Measurements from ENCODE around the gene PPIE.

Gene PPIE

DNA sequence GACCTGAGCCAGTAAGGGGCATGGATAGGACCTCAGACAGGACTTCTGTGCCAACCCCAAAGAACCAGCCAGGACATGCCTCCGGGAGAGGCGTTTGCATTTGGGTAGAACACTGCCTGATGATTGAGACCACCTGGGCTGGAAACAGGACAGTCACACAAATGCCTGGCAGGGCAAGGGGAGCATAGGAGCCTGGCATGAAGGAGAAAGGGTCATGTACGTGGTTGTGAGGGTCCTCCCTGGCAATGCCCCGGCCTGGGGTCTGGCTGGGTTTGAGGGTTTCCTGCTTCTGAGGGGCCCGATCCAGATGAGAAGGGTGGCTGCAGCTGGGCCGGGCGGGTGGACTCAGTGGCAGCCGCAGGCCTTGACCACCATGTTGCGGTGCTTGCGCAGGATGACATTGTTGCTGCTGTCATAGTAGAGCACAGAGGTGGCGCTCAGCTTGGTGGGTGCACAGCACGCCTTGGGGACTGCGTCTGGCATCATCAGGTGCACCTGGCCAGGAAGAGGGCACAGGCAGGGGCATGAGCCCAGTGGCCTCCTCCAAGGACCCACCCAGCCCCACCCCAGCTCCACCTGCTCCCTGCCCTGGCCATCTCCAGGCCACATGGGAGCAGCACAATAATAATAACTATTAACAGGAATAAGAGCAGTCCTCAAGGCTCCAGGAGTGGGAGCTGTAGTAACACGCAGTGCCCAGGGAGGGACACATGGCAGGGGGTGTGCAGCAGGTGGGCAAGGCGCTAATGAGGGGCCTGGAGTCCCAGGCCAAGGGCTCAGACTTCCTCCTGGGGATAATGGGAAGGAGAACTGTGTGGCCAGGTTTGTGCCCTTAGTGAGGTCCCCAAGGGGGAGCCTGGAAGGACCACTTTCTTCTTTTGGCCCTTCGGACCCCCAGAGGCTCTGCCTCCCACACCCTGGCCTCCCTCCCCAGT lies 21.7 kb downstream of the PPIE start (continued):
- TF ChIP-seq, protein P1, sequence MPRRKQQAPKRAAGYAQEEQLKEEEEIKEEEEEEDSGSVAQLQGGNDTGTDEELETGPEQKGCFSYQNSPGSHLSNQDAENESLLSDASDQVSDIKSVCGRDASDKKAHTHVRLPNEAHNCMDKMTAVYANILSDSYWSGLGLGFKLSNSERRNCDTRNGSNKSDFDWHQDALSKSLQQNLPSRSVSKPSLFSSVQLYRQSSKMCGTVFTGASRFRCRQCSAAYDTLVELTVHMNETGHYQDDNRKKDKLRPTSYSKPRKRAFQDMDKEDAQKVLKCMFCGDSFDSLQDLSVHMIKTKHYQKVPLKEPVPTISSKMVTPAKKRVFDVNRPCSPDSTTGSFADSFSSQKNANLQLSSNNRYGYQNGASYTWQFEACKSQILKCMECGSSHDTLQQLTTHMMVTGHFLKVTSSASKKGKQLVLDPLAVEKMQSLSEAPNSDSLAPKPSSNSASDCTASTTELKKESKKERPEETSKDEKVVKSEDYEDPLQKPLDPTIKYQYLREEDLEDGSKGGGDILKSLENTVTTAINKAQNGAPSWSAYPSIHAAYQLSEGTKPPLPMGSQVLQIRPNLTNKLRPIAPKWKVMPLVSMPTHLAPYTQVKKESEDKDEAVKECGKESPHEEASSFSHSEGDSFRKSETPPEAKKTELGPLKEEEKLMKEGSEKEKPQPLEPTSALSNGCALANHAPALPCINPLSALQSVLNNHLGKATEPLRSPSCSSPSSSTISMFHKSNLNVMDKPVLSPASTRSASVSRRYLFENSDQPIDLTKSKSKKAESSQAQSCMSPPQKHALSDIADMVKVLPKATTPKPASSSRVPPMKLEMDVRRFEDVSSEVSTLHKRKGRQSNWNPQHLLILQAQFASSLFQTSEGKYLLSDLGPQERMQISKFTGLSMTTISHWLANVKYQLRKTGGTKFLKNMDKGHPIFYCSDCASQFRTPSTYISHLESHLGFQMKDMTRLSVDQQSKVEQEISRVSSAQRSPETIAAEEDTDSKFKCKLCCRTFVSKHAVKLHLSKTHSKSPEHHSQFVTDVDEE (CRISPR knock-in tag; IDR thresholded peaks at IDR 0.05), result no peak

DNA sequence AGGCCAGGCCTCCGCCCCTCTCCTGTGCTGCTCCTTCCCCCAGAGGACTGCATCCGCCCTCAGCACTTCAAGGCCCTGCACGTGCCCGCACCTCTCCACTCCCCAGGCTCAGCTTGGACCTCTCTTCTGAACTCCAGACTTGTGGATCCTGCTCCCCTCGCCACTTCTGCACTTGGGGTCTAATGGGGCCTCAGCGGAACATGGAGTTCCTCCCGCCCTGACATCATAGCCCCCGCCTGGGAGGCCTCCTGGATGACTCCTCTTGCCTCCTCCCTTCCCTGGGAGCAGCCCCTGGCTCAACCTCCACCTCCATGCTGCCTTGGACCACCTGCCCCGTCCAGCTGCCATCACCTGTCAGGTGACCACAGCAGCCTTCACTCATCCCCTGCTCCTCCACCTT lies 22.3 kb downstream of the PPIE start:
- TF ChIP-seq, protein P2, sequence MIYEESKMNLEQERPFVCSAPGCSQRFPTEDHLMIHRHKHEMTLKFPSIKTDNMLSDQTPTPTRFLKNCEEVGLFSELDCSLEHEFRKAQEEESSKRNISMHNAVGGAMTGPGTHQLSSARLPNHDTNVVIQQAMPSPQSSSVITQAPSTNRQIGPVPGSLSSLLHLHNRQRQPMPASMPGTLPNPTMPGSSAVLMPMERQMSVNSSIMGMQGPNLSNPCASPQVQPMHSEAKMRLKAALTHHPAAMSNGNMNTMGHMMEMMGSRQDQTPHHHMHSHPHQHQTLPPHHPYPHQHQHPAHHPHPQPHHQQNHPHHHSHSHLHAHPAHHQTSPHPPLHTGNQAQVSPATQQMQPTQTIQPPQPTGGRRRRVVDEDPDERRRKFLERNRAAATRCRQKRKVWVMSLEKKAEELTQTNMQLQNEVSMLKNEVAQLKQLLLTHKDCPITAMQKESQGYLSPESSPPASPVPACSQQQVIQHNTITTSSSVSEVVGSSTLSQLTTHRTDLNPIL (CRISPR knock-in tag; IDR thresholded peaks at IDR 0.05; ENCODE audit: low read depth), result no peak
- no peak for ATAC-seq

DNA sequence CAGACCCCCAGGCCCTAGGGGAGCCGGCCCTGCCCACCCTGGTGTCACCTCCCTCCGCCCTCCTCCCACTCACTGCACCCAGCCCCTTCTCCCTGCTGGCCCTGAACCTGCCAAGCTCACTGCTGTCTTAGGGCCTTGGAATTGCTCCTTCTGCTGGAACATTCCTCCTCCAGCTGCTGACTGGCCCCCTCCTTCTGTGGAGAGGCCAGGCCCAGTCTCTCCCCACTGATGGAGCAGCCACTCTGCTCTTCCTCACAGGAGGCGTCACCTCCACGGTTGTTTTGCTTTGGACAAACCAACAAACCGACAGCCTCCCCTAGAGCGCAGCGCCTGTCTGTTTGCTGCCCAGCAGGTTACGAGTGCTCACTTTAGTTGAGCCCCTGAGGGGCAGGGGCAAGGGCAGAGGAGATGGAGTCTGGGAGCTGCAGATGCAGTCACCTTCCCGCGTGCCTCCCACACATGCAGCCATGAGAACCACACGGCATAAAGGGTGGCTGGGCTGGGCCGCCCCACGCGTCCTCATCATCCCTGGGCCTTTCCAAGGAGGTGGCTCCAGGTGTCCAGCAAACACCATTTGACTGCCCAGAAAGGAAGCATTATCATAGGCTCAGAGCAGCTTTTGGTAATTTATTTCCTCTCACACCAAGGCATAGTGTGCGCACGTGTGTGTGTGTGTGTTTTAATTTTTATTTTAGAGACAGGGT lies 23.0 kb downstream of the PPIE start:
- TF ChIP-seq ZNF565 (CRISPR knock-in tag; conservative IDR thresholded peaks at IDR 0.05; ENCODE audit: low read depth) (no peak), GLIS3 (CRISPR knock-in tag; IDR thresholded peaks at IDR 0.05) (no peak), SNAI2 (CRISPR knock-in tag; IDR thresholded peaks at IDR 0.05) (no peak), BACH2 (CRISPR knock-in tag; IDR thresholded peaks at IDR 0.05; ENCODE audit: borderline replicate concordance) (no peak), ZFP30 (CRISPR knock-in tag; IDR thresholded peaks at IDR 0.05) (no peak), ZC3H10 (CRISPR knock-in tag; IDR thresholded peaks at IDR 0.05) (no peak), TCF4 (CRISPR knock-in tag; IDR thresholded peaks at IDR 0.05; ENCODE audit: borderline replicate concordance) (no peak), RARB (CRISPR knock-in tag; IDR thresholded peaks at IDR 0.05) (no peak), ISL1 (CRISPR knock-in tag; IDR thresholded peaks at IDR 0.05) (no peak), CSDC2 (CRISPR knock-in tag; IDR thresholded peaks at IDR 0.05) (no peak), TOX (CRISPR knock-in tag; IDR thresholded peaks at IDR 0.05; ENCODE audit: borderline replicate concordance) (no peak), ESRRG (CRISPR knock-in tag; IDR thresholded peaks at IDR 0.05) (no peak)
- TF ChIP-seq, protein P1 (CRISPR knock-in tag; IDR thresholded peaks at IDR 0.05), result no peak
- TF ChIP-seq, protein P3, sequence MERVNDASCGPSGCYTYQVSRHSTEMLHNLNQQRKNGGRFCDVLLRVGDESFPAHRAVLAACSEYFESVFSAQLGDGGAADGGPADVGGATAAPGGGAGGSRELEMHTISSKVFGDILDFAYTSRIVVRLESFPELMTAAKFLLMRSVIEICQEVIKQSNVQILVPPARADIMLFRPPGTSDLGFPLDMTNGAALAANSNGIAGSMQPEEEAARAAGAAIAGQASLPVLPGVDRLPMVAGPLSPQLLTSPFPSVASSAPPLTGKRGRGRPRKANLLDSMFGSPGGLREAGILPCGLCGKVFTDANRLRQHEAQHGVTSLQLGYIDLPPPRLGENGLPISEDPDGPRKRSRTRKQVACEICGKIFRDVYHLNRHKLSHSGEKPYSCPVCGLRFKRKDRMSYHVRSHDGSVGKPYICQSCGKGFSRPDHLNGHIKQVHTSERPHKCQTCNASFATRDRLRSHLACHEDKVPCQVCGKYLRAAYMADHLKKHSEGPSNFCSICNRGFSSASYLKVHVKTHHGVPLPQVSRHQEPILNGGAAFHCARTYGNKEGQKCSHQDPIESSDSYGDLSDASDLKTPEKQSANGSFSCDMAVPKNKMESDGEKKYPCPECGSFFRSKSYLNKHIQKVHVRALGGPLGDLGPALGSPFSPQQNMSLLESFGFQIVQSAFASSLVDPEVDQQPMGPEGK (CRISPR knock-in tag; IDR thresholded peaks at IDR 0.05; ENCODE audit: borderline replicate concordance), result no peak
- TF ChIP-seq, protein P2 (CRISPR knock-in tag; IDR thresholded peaks at IDR 0.05; ENCODE audit: low read depth), result no peak
- TF ChIP-seq, protein P4, sequence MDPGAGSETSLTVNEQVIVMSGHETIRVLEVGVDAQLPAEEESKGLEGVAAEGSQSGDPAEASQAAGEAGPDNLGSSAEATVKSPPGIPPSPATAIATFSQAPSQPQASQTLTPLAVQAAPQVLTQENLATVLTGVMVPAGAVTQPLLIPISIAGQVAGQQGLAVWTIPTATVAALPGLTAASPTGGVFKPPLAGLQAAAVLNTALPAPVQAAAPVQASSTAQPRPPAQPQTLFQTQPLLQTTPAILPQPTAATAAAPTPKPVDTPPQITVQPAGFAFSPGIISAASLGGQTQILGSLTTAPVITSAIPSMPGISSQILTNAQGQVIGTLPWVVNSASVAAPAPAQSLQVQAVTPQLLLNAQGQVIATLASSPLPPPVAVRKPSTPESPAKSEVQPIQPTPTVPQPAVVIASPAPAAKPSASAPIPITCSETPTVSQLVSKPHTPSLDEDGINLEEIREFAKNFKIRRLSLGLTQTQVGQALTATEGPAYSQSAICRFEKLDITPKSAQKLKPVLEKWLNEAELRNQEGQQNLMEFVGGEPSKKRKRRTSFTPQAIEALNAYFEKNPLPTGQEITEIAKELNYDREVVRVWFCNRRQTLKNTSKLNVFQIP (CRISPR knock-in tag; IDR thresholded peaks at IDR 0.05; ENCODE audit: borderline replicate concordance, low read depth), result no peak
- no peak for ATAC-seq
